T47D (cell line): ENCODE data around the gene STARD10.

Source experiments
- DNase-seq, 2 experiments: peaks; one replicate each; pipeline versions ENCODE4 v3.0.0 to v3.0.0-alpha.2; 2011 to 2012; ENCODE audit warnings: low read depth in 1 of 2, low spot score in 1 of 2
- JUND ChIP-seq: IDR thresholded peaks from 2 replicates; pipeline ENCODE4 v1.6.1; 2012; ENCODE audit warnings: low read depth
- in situ Hi-C: cut with HindIII; loops from 2 replicates; pipeline ENCODE4 v1.10.0; 2016; ENCODE audit warnings: low sequenced_read_pairs, low pct_unique_long_range_greater_than_20kb

The STARD10 gene

DNA sequence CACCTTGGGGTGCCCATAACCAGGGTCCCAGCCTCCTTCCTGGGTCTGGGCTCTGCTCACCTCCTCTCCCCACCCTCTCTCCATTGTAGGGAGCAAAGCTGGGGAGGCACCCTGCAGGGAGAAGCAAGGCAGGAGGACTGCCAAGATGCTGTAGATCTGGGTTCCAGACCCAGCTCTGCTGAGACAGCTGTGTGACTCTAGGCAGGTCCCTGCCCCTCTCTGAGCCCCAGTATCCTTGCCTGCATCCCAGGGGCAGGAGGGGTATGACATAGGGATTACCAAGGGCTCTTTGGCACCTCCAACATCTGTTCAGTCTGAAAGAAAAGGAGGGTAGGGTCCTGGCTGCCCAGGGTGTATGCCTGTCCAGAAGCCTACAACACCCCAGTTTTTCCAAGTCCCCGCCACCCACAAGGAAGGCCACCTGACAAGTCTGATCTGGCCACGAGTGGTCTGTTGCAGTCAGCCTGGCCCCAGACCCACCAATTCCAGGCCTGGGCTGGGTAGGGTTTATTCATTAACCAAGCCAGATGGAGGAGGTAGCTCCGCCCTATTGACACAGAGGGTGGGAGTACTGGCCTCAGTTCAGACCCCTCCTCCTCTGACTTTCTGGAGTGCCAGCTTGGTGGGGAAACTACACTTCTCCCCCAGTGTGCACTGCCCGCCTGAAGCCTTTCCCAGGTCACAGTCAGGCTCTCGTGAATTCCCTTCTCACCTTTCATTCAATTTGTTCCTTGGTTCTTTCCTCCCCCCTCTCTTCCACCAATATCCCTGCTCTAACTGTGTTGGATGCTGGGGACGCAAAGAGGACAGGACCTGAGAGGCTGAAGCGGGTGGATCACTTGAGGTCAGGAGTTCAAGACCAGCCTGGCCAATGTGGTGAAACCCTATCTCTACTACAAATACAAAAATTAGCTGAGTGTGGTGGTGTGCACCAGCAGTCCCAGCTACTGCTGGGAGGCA, 15.0 kb downstream of the STARD10 start:
- no peak for DNase-seq
- TF ChIP-seq JUND: no peak
- in situ Hi-C loops: no loop called here

DNA sequence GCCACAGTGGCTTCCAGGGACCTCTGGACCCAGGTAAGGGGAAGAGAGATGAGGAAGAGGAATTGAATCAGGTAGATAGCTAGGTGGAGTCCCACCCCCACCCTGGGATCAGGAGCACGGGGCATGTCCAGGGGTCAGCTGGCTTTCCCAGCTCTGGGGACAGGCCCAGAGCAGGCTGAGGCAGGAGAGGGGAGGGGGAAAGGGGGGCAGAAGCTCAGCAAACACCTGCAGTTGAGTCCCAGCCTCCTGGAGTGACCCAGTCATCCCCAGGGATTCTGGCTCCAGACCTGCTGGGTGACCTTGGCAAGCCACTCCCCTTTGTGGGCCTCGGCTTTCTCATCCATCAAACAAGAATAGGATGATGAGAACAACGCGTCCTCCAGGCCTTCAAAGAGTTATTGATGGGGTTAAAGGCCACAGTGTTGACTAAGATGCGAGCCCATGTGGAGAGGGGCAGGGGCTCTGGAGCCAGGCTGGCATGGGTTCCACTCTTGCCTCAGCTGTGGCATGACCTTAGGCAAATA, 16.0 kb downstream of the STARD10 start:
- no peak for TF ChIP-seq JUND
- peak in 1 of 2 experiments; percentile 50 for DNase-seq
- in situ Hi-C loops: no loop called here

DNA sequence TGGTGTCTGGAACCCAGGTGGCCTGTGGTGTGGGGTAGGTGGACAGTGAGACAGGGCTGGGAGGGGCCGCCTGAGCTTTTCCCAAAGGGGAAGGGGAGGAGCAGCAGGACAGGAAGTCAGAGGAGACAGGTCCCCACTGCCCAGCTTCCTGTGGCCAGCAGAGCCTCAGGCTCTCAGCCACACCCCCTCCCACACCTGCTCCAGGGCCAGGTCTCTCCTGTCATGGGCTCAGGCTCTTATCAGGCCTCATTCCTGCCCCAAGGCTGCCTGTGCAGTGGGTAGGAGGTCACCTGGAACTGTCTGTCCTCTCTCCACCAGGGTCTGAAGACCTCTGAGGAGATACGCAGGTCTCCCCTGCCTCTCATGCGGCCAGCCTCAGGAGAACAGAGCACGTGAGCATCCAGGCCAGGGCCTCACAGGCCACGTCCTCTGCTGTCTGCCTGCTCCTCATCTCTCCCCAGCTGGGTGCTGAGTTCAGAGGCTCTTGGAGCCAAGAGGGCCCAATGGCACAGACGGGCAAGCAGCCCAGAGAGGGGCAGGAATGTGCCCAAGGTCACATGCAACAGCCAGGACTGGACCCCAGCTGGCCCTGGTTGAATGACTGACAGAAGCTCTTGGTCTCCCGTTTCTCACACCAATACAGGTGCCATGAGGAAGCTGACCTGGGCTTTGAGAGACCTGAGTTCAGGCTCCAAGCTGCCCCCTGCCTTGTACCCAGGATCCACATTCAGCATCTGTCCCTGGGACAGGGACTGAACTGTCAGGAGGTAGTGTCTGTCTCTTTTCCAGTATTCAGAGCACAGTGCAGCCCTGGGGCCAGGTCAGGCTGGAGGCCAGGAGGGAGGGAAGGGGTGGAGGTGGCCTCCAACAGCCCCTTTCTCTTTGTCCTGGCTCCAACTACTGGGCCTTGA, 16.7 kb downstream of the STARD10 start:
- no peak for TF ChIP-seq JUND
- in situ Hi-C loops: no loop called here
- DNase-seq: no peak

DNA sequence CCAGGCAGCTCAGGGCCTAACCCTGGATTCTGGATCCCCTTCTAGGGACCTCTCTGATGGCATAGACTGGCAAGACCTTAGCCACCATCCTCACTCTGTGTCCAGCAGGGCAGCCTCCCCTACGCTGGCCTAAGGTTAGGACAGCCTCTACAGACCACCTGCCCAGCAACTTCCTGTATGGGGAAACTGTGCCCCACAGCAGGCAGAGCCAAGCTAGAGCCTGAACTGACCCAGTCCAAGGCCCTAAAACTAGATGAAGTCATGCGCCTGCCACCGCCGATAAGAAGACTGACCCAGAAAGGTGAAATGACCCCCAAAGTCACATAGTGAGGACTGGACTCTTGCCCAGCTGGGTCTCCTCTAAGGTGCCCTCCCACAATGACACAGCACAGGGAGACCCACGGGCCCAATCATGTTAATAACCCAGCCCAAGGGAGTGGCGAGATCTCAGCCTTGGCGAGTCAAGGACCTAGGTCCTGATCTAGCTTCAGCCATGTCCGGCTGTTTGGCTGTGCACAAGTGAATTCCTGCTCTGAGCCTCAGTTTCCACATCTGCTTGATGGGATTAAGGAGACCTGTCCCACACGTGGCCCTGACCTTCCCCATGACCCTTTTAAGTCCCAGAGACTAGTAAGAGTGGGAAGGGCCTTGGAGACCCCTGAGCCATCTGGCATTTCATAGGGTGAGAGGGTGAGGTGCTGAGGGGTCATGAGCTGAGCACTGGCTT, 17.6 kb downstream of the STARD10 start:
- DNase-seq: no peak
- in situ Hi-C loops: no loop called here
- TF ChIP-seq JUND: no peak

DNA sequence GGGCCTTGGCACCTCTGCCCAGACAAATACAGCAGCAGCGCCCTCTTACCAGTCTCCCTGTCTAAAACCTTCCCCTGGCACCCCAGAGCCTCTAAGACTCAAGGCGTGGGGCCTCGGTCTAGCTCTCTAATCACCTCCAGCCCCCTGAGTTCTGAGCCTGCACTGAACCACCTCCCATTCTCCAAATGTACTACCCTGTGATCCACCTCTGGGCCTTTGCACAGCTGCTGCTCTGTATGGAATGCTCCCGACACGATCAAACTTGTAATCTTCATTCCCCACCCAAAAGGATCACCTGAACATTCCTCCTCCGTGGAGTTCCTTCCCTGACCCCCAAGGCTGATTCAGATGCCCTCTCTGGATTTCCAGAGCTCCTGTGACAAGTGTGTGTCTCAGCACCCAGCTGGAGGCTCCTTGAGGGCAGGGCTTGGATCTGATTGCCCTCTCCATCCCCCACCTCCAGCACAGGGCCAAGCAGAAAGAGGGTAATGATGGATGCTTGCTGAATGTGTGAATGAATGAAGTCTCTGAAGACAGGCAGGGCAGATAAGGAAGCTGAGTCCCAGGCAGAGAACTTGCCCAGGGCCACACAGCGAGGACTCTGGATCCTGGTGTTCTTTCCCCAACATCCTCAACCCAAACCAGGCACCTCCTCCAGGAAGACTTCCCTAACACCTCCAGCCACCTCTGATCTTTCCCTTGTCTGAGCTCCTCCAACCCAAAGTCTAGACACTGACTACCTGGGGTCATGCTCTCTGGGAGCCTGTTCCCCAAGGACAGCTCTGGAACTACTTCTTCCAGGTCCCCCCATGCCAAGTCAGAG, 18.3 kb downstream of the STARD10 start:
- in situ Hi-C loops: no loop called here
- no peak for TF ChIP-seq JUND
- DNase-seq: no peak

DNA sequence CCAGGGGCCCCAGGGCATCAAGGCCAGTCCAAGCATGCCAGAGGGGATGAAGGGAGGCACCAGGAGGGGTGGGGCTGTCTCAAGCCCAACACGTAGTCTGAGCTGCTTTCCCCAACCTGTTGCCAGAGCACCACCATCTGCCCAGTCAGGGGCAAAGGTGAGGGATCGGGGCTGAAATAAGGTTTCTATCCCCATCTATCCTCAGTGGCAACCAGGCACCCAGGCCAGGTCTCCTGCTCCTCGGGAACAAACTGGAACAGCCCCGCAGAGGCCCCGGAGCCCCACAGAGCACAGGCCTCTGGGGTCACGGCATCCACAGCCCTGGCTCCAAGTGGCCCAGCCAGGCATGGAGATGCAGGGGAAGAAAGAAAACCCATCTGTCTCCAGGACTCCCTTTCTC, 19.3 kb downstream of the STARD10 start:
- no peak for DNase-seq
- no peak for TF ChIP-seq JUND
- in situ Hi-C loops: no loop called here

DNA sequence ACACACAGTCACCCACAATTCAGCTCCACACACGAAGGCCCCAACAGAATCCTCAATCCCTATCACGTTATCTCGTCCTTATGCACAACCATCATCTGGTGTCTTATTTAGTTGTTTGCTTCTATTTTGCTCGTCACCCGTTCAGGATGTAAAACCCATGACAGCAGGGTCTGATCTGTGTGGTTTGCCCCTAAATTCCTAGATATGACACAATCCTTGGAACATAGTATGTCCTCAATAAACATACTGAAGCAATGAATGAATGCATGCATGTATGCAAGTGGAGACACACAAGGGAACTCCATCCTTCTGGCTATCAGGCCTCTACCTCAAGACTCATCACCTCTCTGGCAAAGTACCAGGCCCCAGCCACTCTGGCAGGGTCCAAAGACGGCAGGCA, 20.2 kb downstream of the STARD10 start:
- in situ Hi-C loops: no loop called here
- no peak for TF ChIP-seq JUND
- no peak for DNase-seq

DNA sequence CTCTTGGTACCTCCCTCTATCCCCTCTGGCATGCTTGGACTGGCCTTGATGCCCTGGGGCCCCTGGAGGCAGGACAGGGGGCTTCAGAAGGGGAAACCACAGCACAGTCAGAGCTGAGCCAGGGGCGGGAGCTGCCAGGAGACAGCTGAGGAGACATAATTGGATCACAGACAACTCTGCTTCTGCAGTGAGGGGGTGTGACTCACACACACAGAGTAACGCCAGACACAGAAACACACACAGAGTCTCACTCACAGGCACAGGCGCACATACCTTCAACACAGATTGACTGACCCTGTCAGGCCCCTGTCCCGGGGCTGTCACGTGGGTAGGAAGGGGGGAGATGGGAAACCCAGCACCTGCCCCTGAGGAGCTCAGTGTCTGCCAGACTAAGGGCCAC, 20.6 kb downstream of the STARD10 start:
- no peak for DNase-seq
- TF ChIP-seq JUND: no peak
- in situ Hi-C loops: no loop called here

DNA sequence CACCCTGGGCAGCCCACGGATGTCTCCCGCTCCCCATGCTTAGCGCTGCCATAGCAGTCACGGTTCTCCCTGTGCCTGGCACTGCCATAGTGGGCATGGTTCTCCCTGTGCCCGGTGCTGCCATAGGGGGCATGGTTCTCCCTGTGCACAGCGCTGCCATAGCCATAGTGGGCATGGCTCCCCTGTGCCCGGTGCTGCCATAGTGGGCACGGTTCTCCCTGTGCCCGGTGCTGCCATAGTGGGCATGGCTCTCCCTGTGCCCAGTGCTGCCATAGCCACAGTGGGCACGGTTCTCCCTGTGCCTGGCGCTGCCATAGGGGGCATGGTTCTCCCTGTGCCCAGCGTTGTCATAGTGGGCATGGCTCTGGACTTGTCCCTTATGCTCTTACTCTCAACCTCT, 21.8 kb downstream of the STARD10 start:
- in situ Hi-C loops: no loop called here
- no peak for TF ChIP-seq JUND
- DNase-seq: no peak

DNA sequence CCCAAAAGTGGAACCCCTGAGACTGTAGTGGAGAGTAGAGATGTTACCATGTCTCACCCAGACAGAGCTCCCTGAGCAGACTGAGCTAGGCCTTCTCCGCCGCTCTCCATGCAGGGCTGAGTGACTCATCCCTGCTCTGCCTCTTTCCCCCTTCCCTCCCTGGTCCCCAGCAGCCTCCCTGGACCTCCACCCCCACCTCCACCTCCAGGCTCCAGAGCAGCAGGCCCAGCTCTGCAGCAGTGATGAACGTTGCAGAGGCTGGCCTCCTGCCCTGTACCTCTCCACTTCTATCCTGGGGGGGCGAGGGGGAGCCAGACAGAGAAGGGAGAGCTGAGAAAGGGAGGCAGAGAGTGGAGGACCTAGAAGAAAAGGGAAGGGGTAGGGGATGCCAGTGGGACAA, 22.3 kb downstream of the STARD10 start:
- DNase-seq: no peak
- in situ Hi-C loops: no loop called here
- TF ChIP-seq JUND: no peak

DNA sequence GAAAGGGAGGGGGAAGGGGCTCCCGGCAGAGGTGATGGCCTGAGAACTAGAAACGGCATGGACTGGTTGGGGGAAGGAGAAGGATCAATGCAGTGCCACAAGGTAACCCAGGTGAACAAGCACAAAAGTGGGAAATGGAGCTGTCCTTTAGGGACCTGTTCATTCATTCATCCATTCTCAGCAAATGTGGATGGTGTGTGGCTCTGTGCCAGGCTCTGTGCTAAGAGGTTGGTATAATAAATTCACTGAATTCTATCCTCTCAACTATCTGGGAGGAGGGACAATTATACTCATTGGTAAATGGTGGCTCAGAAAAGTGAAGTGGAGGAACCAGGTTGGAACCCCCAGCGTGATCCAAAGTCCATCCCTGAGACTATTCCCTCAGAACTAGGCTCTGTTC, 23.0 kb downstream of the STARD10 start:
- TF ChIP-seq JUND: no peak
- DNase-seq: no peak
- in situ Hi-C loops: no loop called here
